LHCN-M2 (cell line): Measurements from ENCODE around the gene AKAP14. TPM values are rescaled to one million over a fixed set of nuclear protein-coding genes. Genes with fewer than 3 reads are reported as not detected.
"Not testable (repeated sequence)": the region's sequence is repeated elsewhere in the genome, so short reads cannot be mapped to it uniquely, and the experiment has no call there.

Experiments used
- DNase-seq: peaks from one replicate; pipeline ENCODE4 v3.0.0-alpha.2; 2012; ENCODE audit warnings: low read depth
- polyA plus RNA-seq: library from polyadenylated mRNA; unstranded; fragments of >200 nt; gene quantifications from one replicate; pipeline ENCODE4 v1.2.1, GENCODE V29; 2012; ENCODE audit warnings: missing spikeins
- total RNA-seq: library from RNA; depleted of rRNA; stranded (reverse); fragments of >200 nt; gene quantifications from 2 replicates; pipeline ENCODE4 v1.2.3, GENCODE V29; 2014; rRNA removed

Gene AKAP14
- total RNA-seq: not detected in 2 replicates
- polyA plus RNA-seq: not detected

DNA sequence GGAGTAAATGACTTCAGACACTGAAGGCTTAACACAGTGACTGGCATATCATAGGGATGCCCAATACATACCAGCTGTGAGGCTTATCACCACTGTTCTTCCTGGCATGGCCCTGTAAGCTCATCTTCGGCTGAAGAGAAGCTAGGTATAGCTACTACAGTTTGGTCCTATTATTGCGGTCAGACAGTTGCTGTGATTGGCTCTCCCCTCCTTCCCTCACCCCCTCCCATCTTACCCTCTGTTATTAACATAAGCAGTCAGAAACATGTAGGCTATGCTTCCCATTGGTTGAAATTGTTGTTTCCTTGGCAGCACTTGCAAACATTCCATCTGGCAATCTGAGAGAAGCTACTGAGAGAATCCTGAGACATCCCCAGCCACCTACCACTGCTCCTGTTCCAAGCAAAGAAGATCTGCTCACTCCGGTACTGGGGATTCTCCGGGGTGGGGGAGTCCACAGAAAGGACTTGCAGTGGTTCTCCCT, at the start of gene AKAP14:
TSS of gene AKAP14 (plus strand) at position 51 of the 484 bp plus-strand sequence. CDS start 7,331 bp downstream, outside the sequence.
- DNase-seq: peak; percentile 2

GRCh38 chrX:119852382-119853353, 43.0 kb upstream of the AKAP14 start, which contains the start of gene UPF3B:
UPF3B (minus strand) TSS chrX:119852963; CDS start chrX:119852928, 35 bp downstream.
- peak; percentile 97 for DNase-seq

GRCh38 chrX:119853444-119853843, 42.2 kb upstream of the AKAP14 start:
- DNase-seq: peak; percentile 6

- DNase-seq: peak; percentile 44
Observed at GRCh38 chrX:119870626-119871131, 25.0 kb upstream of the AKAP14 start.

- DNase-seq: no peak
Observed at GRCh38 chrX:119871245-119871598, 24.5 kb upstream of the AKAP14 start.

DNA sequence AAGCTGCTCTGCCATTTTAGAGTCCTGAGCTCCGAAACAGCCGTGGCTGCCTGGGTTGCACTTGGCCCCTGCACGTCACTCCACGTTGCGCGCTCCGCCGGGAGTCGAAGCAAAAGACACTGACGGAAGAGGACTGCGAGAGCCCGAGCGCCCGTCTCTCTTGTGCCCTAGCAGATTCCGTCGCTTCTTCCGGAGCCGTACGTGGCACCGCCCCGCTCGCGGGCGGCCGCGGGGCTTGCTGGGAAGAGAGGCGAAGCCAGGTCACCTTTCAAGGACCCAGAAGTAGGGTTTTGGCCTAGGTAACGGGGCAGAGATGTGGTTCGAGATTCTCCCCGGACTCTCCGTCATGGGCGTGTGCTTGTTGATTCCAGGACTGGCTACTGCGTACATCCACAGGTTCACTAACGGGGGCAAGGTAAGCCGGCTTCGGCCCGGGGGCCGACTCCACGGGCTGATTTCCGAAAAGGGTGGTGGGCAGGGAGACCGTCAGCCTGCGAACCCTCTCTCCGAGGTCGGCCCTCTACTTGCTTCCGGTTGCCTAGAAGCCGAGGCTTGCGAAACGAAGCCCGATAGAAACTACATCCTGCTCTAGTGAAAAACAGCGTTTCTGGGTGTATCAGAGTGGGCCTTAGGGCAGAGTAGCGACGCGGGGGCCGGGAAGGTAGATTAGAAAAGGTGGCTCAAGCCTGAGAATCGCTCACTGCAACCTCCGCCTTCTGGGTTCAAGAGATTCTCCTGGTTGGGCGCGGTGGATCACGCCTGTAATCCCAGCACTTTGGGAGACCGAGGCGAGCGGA, 23.9 kb upstream of the AKAP14 start, which contains the start of the genes NDUFA1 and RNF113A:
TSS of gene NDUFA1 (plus strand) at position 234 of the 797 bp plus-strand sequence. CDS start at position 314, 80 bp downstream.
TSS of gene RNF113A (minus strand) at position 135 of the 797 bp plus-strand sequence. CDS start at position 15, 120 bp downstream.
- DNase-seq: peak; percentile 80

GRCh38 chrX:119878740-119879139, 17.0 kb upstream of the AKAP14 start:
- no peak for DNase-seq

DNA sequence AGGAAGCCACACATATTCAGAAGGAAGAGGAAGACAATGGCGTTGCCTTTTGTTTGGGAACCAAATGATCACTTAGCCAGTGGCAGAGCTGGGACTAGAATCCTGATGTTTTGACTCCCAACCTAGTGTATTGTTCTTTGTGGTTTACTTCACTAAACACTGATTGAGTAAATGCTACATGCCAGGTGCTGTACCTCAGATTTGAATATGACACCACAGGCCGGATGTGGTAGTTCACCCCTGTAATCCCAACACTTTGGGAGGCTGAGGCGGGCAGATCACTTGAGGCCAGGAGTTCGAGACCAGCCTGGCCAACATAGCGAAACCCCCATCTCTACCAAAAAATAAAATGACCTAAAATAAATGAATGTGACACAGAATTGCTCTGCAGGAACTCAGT, 15.6 kb upstream of the AKAP14 start:
- DNase-seq: no peak

DNA sequence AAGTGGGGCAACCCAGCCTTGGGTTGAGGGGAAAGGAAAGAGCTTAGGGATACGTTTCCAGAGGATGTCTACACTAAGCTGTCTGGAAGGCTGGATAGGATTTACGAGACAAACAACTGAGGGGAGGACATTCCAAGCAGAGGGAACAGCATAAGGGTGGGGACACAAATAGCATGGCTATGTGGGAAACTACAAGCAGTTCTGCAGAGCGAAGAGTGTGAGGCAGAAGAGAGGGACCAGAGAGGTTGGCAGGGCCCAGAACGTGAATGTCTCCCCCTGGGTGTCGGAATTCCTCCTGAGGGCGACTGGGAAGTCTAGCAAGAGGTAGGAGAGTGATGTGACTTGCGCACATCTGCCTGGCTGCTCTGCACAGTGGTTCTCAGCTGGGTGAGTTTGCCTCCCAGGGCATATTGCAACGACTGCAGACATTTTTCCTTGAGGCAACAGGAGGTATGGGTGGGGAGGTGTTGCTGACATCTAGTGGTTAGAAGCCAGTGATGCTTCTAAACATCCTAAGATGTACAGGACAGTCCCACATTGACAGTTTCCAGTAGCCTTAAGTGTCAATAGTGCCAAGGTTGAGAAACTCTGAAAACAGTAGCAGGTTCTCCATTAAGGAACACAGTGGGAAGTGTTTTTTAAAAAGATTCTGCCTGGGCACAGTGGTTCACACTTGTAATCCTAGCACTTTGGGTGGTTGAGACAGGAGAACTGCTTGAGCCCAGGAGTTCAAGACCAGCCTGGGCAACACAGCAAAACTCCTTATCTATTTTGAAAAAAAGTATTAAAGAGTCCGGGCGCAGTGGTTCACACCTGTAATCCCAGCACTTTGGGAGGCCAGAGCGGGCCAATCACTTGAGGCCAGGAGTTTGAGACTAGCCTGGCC, 14.9 kb upstream of the AKAP14 start:
- peak; percentile 43 for DNase-seq

- peak; percentile 58 for DNase-seq
Observed at GRCh38 chrX:119885554-119886428, 9.9 kb upstream of the AKAP14 start.

GRCh38 chrX:119887721-119888425, 7.8 kb upstream of the AKAP14 start:
- DNase-seq: no peak

GRCh38 chrX:119890626-119891025, 5.1 kb upstream of the AKAP14 start:
- DNase-seq: not testable (repeated sequence)

DNA sequence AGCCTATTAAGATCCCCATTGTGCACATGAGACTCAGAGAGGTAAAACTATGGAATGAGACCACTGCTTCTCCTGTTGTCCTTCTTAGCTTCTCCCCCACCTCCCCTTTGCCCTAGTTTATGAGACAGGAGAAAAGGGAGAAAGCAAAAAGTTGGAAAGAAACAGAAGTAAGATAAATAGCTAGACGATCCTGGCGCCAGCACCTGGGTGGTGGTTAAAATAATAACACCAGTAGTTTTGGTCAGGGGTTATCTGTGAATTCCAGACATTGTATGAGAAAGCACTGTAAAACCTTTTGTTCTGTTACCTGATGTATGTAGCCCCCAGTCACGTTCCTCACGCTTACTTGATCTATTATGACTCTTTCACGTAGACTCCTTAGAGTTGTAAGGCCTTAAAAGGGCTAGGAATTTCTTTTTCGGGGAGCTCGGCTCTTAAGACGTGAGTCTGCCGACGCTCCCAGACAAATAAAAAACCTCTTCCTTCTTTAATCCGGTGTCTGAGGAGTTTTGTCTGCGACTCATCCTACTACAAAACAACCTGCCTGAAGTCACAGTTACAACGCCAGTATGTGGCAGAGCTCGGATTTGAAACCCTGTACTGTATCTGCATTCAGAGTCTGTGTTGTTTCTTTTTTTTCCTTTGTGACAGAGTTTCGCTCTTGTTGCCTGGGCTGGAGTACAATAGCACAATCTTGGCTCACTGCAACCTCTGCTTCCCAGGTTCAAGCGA, 3.6 kb upstream of the AKAP14 start:
- DNase-seq: not testable (repeated sequence)

DNA sequence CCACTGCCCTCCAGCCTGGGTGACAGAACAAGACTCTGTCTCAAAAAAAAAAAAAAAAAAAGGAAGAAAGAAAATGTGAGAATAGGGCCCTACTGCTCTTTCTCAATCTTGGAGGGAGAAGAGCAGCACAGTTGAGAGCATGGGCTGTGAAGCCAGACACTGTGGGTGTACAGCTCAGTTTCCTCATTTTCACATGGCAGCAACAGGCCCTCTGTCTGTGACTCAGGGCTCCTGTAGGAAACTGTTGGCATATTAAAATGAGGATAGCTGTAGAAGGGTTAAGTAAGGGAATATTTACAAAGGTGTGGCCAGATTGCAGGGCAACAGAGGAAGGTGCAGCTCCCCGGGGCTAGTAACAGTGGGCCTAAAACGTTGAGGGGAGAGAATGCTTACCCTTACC, 3.4 kb downstream of the AKAP14 start:
- no peak for DNase-seq

DNA sequence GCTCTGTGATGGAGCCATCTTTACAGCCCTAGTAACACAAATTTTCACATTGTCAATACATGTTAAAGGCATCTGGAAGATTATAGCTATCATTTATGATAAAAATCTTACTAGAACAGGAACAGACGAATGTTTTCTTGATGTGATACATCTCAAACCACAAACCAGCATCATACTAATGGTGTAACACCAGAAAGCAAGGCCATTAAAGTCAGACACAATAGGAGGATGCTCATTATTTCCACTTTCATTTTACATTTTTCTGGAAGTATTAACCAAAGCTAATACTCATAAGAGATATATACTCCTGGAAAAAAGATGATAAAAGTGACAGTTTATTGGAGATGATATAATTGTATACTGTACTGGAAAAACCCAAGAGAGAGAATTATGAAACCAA, 5.3 kb downstream of the AKAP14 start:
- no peak for DNase-seq

GRCh38 chrX:119916310-119916709, 20.6 kb downstream of the AKAP14 start:
- no peak for DNase-seq

- DNase-seq: no peak
Observed at GRCh38 chrX:119917877-119918276, 22.2 kb downstream of the AKAP14 start.
